OCI-LY3 (cell line): ENCODE measurements around the gene ZNF280C.

Source experiments
- EZH2phosphoT487 ChIP-seq: fragments of 200-600 bp; shearing (Covaris generic); IDR thresholded peaks from 2 replicates; pipeline ENCODE4 v1.6.1; 2018; ENCODE audit warnings: antibody characterized with exemption, mixed run types, low read depth
- TF ChIP-seq, protein P1 (sequence below): fragments of 200-600, 300-600 bp; sonication (generic); IDR thresholded peaks from 2 replicates; pipeline ENCODE4 v1.5.1; 2014; ENCODE audit warnings: antibody characterized with exemption, low read length, low read depth

DNA sequence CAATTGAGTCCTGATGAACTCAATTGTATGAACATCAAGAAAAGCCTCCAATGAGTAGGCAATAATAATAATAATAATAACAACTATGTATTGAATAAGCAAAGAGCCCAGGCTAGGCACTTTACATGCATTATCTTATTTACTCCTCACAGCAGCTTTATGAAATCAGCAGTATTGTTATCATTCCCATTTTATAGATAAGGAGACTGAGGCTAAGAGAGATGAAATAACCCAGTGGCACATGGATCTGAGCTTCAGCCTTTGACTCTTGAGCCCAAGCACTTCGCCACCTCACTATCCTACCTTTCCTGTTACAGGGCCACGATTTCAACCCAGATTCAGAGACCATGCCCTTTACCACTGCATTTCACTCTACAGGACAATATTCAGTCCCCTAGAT is 93.8 kb downstream of the ZNF280C start:
- TF ChIP-seq, protein P1, sequence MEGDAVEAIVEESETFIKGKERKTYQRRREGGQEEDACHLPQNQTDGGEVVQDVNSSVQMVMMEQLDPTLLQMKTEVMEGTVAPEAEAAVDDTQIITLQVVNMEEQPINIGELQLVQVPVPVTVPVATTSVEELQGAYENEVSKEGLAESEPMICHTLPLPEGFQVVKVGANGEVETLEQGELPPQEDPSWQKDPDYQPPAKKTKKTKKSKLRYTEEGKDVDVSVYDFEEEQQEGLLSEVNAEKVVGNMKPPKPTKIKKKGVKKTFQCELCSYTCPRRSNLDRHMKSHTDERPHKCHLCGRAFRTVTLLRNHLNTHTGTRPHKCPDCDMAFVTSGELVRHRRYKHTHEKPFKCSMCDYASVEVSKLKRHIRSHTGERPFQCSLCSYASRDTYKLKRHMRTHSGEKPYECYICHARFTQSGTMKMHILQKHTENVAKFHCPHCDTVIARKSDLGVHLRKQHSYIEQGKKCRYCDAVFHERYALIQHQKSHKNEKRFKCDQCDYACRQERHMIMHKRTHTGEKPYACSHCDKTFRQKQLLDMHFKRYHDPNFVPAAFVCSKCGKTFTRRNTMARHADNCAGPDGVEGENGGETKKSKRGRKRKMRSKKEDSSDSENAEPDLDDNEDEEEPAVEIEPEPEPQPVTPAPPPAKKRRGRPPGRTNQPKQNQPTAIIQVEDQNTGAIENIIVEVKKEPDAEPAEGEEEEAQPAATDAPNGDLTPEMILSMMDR: no peak
- no peak for TF ChIP-seq EZH2phosphoT487
